IPS-18a (cell line): ENCODE data around the gene PDE4D.

ENCODE experiments used
- H3K27ac ChIP-seq: one replicate; pipeline ENCODE4 v1.5.1; 2013; ENCODE audit warnings: low read length
- H3K27me3 ChIP-seq: one replicate; pipeline ENCODE4 v1.6.1; 2013; ENCODE audit warnings: mild to moderate bottlenecking, low read length; ENCODE audit not compliant: control insufficient read depth, insufficient read depth
- H3K36me3 ChIP-seq: one replicate; pipeline ENCODE4 v1.6.1; 2013; ENCODE audit warnings: low read depth, low read length; ENCODE audit not compliant: control insufficient read depth
- H3K4me1 ChIP-seq: one replicate; pipeline ENCODE4 v1.6.1; 2013; ENCODE audit warnings: low read depth, low read length; ENCODE audit not compliant: control insufficient read depth
- H3K4me3 ChIP-seq: one replicate; pipeline ENCODE4 v1.5.1; 2013; ENCODE audit warnings: low read length
- H3K9ac ChIP-seq: one replicate; pipeline ENCODE4 v1.6.1; 2013; ENCODE audit warnings: mild to moderate bottlenecking, low read length, moderate library complexity
- H3K9me3 ChIP-seq: one replicate; pipeline ENCODE4 v1.6.1; 2013; ENCODE audit warnings: low read depth, low read length; ENCODE audit not compliant: control insufficient read depth

Gene PDE4D

GRCh38 chr5:59249726-59250125 lies 643.8 kb downstream of the PDE4D start:
- no peaks in the 10 kb centered on the region for H3K27me3 ChIP-seq
- H3K4me3 ChIP-seq: no peak overlapping the region
- H3K4me1 ChIP-seq: no peaks in the 10 kb centered on the region
- H3K27ac ChIP-seq: no peak overlapping the region
- H3K36me3 ChIP-seq: no peaks in the 10 kb centered on the region
- H3K9me3 ChIP-seq: no peaks in the 10 kb centered on the region
- no peak overlapping the region for H3K9ac ChIP-seq

- Histone ChIP-seq H3K27me3 (no peaks in the 10 kb centered on the region), H3K36me3 (no peaks in the 10 kb centered on the region), H3K27ac (no peak overlapping the region), H3K9ac (no peak overlapping the region), H3K9me3 (no peaks in the 10 kb centered on the region), H3K4me3 (no peak overlapping the region), H3K4me1 (no peaks in the 10 kb centered on the region)
These were observed 644.4 kb downstream of the PDE4D start for GRCh38 chr5:59249160-59249559.

DNA sequence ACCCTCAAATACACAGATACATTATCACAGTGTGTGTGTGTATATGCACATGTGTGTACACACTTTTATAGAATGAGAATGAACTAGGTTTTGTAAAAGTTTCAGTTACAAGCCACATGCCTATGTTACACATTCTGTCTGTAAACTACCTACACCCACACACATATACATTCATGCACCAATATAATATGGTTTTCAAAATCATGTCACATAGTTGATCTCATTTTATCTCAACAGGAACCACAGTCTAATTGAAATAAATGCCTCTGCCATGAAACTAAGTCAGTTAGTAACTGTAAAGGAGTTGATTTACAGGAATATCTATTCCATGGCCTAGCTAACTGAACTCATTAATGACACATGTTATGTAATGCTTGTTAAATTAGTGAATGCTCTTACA lies 646.6 kb downstream of the PDE4D start:
- Histone ChIP-seq H3K4me1 (no peaks in the 10 kb centered on the region), H3K9me3 (no peaks in the 10 kb centered on the region), H3K27me3 (no peaks in the 10 kb centered on the region), H3K9ac (no peak overlapping the region), H3K4me3 (no peak overlapping the region), H3K27ac (no peak overlapping the region), H3K36me3 (no peaks in the 10 kb centered on the region)

GRCh38 chr5:59246145-59246869 lies 647.2 kb downstream of the PDE4D start:
- Histone ChIP-seq H3K9ac (no peak overlapping the region), H3K4me3 (no peak overlapping the region), H3K27me3 (no peaks in the 10 kb centered on the region)

GRCh38 chr5:59245198-59245597 lies 648.3 kb downstream of the PDE4D start:
- Histone ChIP-seq H3K36me3 (no peaks in the 10 kb centered on the region), H3K9me3 (no peaks in the 10 kb centered on the region), H3K27ac (no peak overlapping the region), H3K9ac (no peak overlapping the region), H3K4me1 (no peaks in the 10 kb centered on the region), H3K4me3 (no peak overlapping the region), H3K27me3 (no peaks in the 10 kb centered on the region)

More at GRCh38 chr5:59246145-59246869, 647.2 kb downstream of the PDE4D start:
- no peaks in the 10 kb centered on the region for H3K9me3 ChIP-seq
- no peaks in the 10 kb centered on the region for H3K4me1 ChIP-seq
- no peak overlapping the region for H3K27ac ChIP-seq
- H3K36me3 ChIP-seq: no peaks in the 10 kb centered on the region

GRCh38 chr5:59241552-59241951 lies 652.0 kb downstream of the PDE4D start:
- no peak overlapping the region for H3K4me3 ChIP-seq
- H3K27me3 ChIP-seq: no peaks in the 10 kb centered on the region
- no peaks in the 10 kb centered on the region for H3K4me1 ChIP-seq
- no peaks in the 10 kb centered on the region for H3K36me3 ChIP-seq
- no peaks in the 10 kb centered on the region for H3K9me3 ChIP-seq
- H3K27ac ChIP-seq: no peak overlapping the region
- no peak overlapping the region for H3K9ac ChIP-seq

GRCh38 chr5:59241119-59241518 lies 652.4 kb downstream of the PDE4D start:
- Histone ChIP-seq H3K9ac (no peak overlapping the region), H3K27me3 (no peaks in the 10 kb centered on the region), H3K9me3 (no peaks in the 10 kb centered on the region), H3K27ac (no peak overlapping the region), H3K36me3 (no peaks in the 10 kb centered on the region), H3K4me1 (no peaks in the 10 kb centered on the region), H3K4me3 (no peak overlapping the region)

DNA sequence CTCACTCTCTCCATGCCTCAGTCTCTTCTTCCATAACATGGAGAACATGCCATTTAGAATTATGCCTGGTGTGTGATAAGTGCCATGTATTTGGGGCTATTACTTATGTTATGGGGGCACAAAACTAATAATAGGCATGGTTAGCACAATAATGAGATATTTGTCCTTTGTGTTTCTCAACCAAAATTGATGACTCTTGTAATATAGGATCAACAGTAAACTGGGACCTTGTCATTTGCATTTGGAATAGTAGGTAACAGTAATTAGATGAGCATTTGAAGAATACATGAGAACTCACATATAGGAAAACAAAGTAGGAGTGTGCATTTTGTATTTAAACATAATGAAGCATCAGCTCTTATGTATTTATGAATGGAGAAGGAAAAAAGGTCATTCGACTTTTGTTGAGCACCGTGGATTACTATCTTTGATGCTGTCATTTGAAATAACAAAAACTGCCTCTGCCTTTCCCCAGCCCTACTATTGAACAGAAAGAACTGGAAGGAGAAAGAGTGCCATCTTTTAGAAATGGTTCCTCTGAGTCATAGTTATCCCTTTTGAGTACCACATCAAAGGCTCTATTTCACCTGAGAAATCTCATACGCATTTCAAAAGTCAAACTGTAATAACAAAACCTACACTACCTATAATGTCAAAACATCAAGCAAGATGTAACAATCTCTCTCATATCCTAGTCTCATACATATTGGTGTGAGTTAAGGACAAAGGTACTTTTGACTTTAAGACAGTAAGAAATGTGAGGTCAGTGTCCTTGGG lies 655.2 kb downstream of the PDE4D start:
- Histone ChIP-seq H3K4me3 (no peak overlapping the region), H3K27me3 (no peaks in the 10 kb centered on the region), H3K4me1 (no peaks in the 10 kb centered on the region), H3K9me3 (no peaks in the 10 kb centered on the region), H3K36me3 (no peaks in the 10 kb centered on the region), H3K9ac (no peak overlapping the region), H3K27ac (no peak overlapping the region)

DNA sequence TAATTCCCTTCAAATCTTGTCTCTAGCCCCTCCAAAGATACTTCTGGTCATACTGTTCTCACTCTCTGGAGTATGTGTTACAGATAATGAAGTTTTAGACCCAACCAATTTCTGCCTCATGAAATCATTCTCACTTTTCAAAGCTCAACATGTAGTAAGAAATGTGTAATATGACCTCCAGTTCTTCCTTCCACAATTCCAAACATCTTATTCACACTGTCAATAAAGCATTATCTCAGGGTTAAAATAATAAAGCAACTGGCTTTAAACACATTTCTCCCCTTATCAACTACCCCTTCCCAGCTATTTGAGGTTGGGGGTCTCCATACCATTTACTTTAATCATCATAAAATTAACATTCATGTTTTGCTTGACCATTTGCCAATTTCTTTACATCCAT lies 656.5 kb downstream of the PDE4D start:
- Histone ChIP-seq H3K27me3 (no peaks in the 10 kb centered on the region), H3K4me1 (no peaks in the 10 kb centered on the region), H3K9me3 (no peaks in the 10 kb centered on the region), H3K36me3 (no peaks in the 10 kb centered on the region), H3K9ac (no peak overlapping the region), H3K27ac (no peak overlapping the region), H3K4me3 (no peak overlapping the region)

GRCh38 chr5:59236448-59236847 lies 657.1 kb downstream of the PDE4D start:
- no peaks in the 10 kb centered on the region for H3K36me3 ChIP-seq
- H3K9ac ChIP-seq: no peak overlapping the region
- H3K27ac ChIP-seq: no peak overlapping the region
- H3K27me3 ChIP-seq: no peaks in the 10 kb centered on the region
- H3K4me1 ChIP-seq: no peaks in the 10 kb centered on the region
- no peak overlapping the region for H3K4me3 ChIP-seq
- no peaks in the 10 kb centered on the region for H3K9me3 ChIP-seq

DNA sequence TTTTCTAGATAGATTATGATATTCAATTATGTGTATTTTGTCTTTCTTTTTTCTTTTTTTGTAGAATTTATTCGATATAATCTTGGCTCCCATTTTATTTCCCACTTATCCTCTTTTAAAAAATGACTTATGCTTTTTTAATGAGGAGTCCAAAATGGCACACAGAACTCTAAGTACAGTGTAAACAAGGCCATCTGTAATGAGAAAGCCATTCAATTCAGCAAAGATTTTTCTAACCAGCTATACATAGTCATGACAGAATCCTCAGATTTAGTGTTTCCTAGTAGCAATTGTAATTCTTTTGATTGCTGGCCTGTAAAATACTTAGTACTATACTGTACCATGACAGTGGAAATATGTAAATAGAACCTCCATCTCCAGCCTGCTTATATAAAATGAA lies 659.3 kb downstream of the PDE4D start:
- Histone ChIP-seq H3K4me1 (no peaks in the 10 kb centered on the region), H3K27ac (no peak overlapping the region), H3K9me3 (no peaks in the 10 kb centered on the region), H3K36me3 (no peaks in the 10 kb centered on the region), H3K4me3 (no peak overlapping the region), H3K9ac (no peak overlapping the region), H3K27me3 (no peaks in the 10 kb centered on the region)
